HCT116 (cell line): ENCODE data around the gene SYTL4. TPM values are rescaled to one million over a fixed set of nuclear protein-coding genes. Genes with fewer than 3 reads are reported as not detected.

Experiments used
- ATAC-seq: fragments of 200-7000 bp; cut with Tn5 transposase; 2 replicates; pipeline ENCODE4 v1.9.1; 2020; ENCODE audit warnings: mild to moderate bottlenecking, moderate library complexity
- BruUV-seq: library from RNA; stranded (reverse); fragments of 400-500 nt; replicated peaks from 2 replicates; lab custom pipeline; 2021; lab: Mats Ljungman, UMichigan
- CTCF ChIA-PET: fragments of 300-600 bp; sonication (Branson Sonifier 250); formaldehyde crosslinking; loops from one replicate; lab custom pipeline; 2021; ENCODE audit warnings: antibody characterized with exemption; lab: Charles Lee
- POLR2A ChIA-PET: fragments of 300-600, 350-600 bp; sonication (Branson Sonifier 250); formaldehyde crosslinking; loops from one replicate; lab custom pipeline; 2021; ENCODE audit warnings: antibody characterized with exemption; lab: Charles Lee
- RAD21 ChIA-PET, 2 experiments: fragments of 300-600 bp; sonication (Branson Sonifier 250); formaldehyde crosslinking; loops; one replicate each; lab custom pipeline; 2023; ENCODE audit warnings: low total read pairs in 2 of 2; ENCODE audit not compliant: uncharacterized antibody in 2 of 2, unreplicated experiment in 2 of 2, low non-redundant PET in 1 of 2; lab: Charles Lee
- DNase-seq: peaks from one replicate; pipeline ENCODE4 v3.0.0-alpha.2; 2010; ENCODE audit warnings: low read depth, low spot score
- H2AFZ ChIP-seq: fragments of 200-600 bp; shearing (Covaris generic), sonication (generic); 2 replicates; pipeline ENCODE4 v1.6.1; 2017; ENCODE audit warnings: low read depth, mixed run types, mixed read lengths, antibody characterized with exemption, low read length; ENCODE audit not compliant: poor library complexity, severe bottlenecking
- H3K27ac ChIP-seq: 2 replicates; pipeline ENCODE4 v1.5.1; 2012; ENCODE audit warnings: low read depth, low read length
- H3K27me3 ChIP-seq: fragments of 200-600 bp; sonication (generic); 2 replicates; pipeline ENCODE4 v1.6.1; 2016; ENCODE audit warnings: mixed run types, low read length, mixed read lengths; ENCODE audit not compliant: insufficient read depth
- H3K36me3 ChIP-seq, 2 experiments: fragments of 200-500 bp in 1 of 2; fragments of 200-600 bp in 1 of 2; sonication (Bioruptor generic) in 1 of 2; sonication (generic) in 1 of 2; 2 replicates each; pipeline versions ENCODE4 v1.5.1 to v1.6.1; 2014 to 2016; ENCODE audit warnings: low read length in 2 of 2, inconsistent platforms in 1 of 2, mixed read lengths in 1 of 2, mixed run types in 1 of 2; ENCODE audit not compliant: insufficient read depth in 2 of 2, control insufficient read depth in 1 of 2
- H3K4me1 ChIP-seq, 2 experiments: fragments of 200-600 bp in 1 of 2; sonication (generic) in 1 of 2; 2 replicates each; pipeline versions ENCODE4 v1.5.1 to v1.6.1; 2012 to 2017; ENCODE audit warnings: low read length in 2 of 2, inconsistent platforms in 1 of 2, mild to moderate bottlenecking in 1 of 2, mixed read lengths in 1 of 2, mixed run types in 1 of 2, moderate library complexity in 1 of 2; ENCODE audit not compliant: insufficient read depth in 2 of 2, control insufficient read depth in 1 of 2
- H3K4me2 ChIP-seq: fragments of 200-600 bp; sonication (generic); 2 replicates; pipeline ENCODE4 v1.6.1; 2017; ENCODE audit warnings: mixed run types, low read length, mixed read lengths
- H3K4me3 ChIP-seq, 2 experiments: fragments of 200-600 bp in 1 of 2; sonication (generic) in 1 of 2; replicated peaks in 1 of 2; 2 replicates each; pipeline ENCODE4 v1.5.1; 2011 to 2016; ENCODE audit warnings: low read length in 2 of 2, control low read depth in 1 of 2, low read depth in 1 of 2, mild to moderate bottlenecking in 1 of 2, mixed read lengths in 1 of 2, mixed run types in 1 of 2
- H3K79me2 ChIP-seq: fragments of 200-600 bp; sonication (generic); 2 replicates; pipeline ENCODE4 v1.6.1; 2017; ENCODE audit warnings: mild to moderate bottlenecking, mixed run types, low read length, moderate library complexity, mixed read lengths; ENCODE audit not compliant: insufficient read depth
- H3K9ac ChIP-seq: fragments of 200-600 bp; sonication (generic); 2 replicates; pipeline ENCODE4 v1.6.1; 2016; ENCODE audit warnings: low read length, mixed read lengths
- H3K9me2 ChIP-seq: fragments of 200-600 bp; sonication (generic), shearing (Covaris generic); 2 replicates; pipeline ENCODE4 v1.6.1; 2017; ENCODE audit warnings: mixed run types, mild to moderate bottlenecking, moderate library complexity; ENCODE audit not compliant: insufficient read depth
- H3K9me3 ChIP-seq, 2 experiments: fragments of 200-500 bp in 1 of 2; fragments of 200-600 bp in 1 of 2; sonication (Bioruptor generic) in 1 of 2; sonication (generic) in 1 of 2; 2 replicates each; pipeline ENCODE4 v1.6.1; 2014 to 2017; ENCODE audit warnings: low read length in 2 of 2, mixed read lengths in 2 of 2, inconsistent platforms in 1 of 2, low read depth in 1 of 2, mild to moderate bottlenecking in 1 of 2, mixed run types in 1 of 2, moderate library complexity in 1 of 2; ENCODE audit not compliant: control insufficient read depth in 1 of 2, insufficient read depth in 1 of 2
- H4K20me1 ChIP-seq: fragments of 200-600 bp; sonication (generic), shearing (Covaris generic); 2 replicates; pipeline ENCODE4 v1.6.1; 2017; ENCODE audit warnings: mixed run types, mild to moderate bottlenecking, moderate library complexity; ENCODE audit not compliant: insufficient read depth
- ATF3 ChIP-seq: IDR thresholded peaks from 2 replicates; pipeline ENCODE4 v1.6.1; 2012
- CBX3 ChIP-seq: IDR thresholded peaks from 2 replicates; pipeline ENCODE4 v1.6.1; 2012; ENCODE audit warnings: low read depth
- CEBPB ChIP-seq: IDR thresholded peaks from 2 replicates; pipeline ENCODE4 v1.6.1; 2012; ENCODE audit warnings: low read depth
- EGR1 ChIP-seq: IDR thresholded peaks from 2 replicates; pipeline ENCODE4 v1.6.1; 2012; ENCODE audit warnings: low read depth
- ELF1 ChIP-seq: IDR thresholded peaks from 2 replicates; pipeline ENCODE4 v1.6.1; 2012; ENCODE audit warnings: low read depth, borderline replicate concordance
- EZH2 ChIP-seq: fragments of 200-600 bp; sonication (generic); IDR thresholded peaks from 2 replicates; pipeline ENCODE4 v1.6.1; 2017; ENCODE audit warnings: antibody characterized with exemption, mixed run types
- EZH2phosphoT487 ChIP-seq: fragments of 200-600 bp; IDR thresholded peaks from 2 replicates; pipeline ENCODE4 v1.6.1; 2018; ENCODE audit warnings: antibody characterized with exemption, borderline replicate concordance
- FOSL1 ChIP-seq: IDR thresholded peaks from 2 replicates; pipeline ENCODE4 v1.6.1; 2012; ENCODE audit warnings: low read depth
- JUND ChIP-seq: IDR thresholded peaks from 2 replicates; pipeline ENCODE4 v1.6.1; 2012
- MAX ChIP-seq: IDR thresholded peaks from 2 replicates; pipeline ENCODE4 v1.6.1; 2012
- POLR2A ChIP-seq: IDR thresholded peaks from 2 replicates; pipeline ENCODE4 v1.7.0; 2011; ENCODE audit warnings: borderline replicate concordance; ENCODE audit not compliant: insufficient read depth, insufficient read length; ENCODE audit errors: extremely low read depth
- POLR2AphosphoS5 ChIP-seq: IDR thresholded peaks from 2 replicates; pipeline ENCODE4 v1.6.1; 2011; ENCODE audit warnings: mild to moderate bottlenecking, low read depth, low read length, moderate library complexity
- REST ChIP-seq: IDR thresholded peaks from 2 replicates; pipeline ENCODE4 v1.6.1; 2012; ENCODE audit warnings: low read depth
- SP1 ChIP-seq: IDR thresholded peaks from 2 replicates; pipeline ENCODE4 v1.6.1; 2012; ENCODE audit warnings: low read depth
- SRF ChIP-seq: IDR thresholded peaks from 2 replicates; pipeline ENCODE4 v1.6.1; 2012; ENCODE audit warnings: low read depth
- TCF7L2 ChIP-seq: IDR thresholded peaks from 2 replicates; pipeline ENCODE4 v1.7.0; 2011; ENCODE audit warnings: borderline replicate concordance, inconsistent platforms; ENCODE audit not compliant: insufficient read depth, insufficient read length; ENCODE audit errors: extremely low read depth
- YY1 ChIP-seq: IDR thresholded peaks from 2 replicates; pipeline ENCODE4 v1.6.1; 2011; ENCODE audit warnings: low read length, low read depth, moderate library complexity, mild to moderate bottlenecking; ENCODE audit not compliant: insufficient replicate concordance; ENCODE audit errors: extremely low read depth
- ZBTB33 ChIP-seq: IDR thresholded peaks from 2 replicates; pipeline ENCODE4 v1.6.1; 2011; ENCODE audit warnings: mild to moderate bottlenecking, low read length, moderate library complexity; ENCODE audit not compliant: insufficient replicate concordance; ENCODE audit errors: extremely low read depth
- ZFX ChIP-seq: fragments of 450-650 bp; IDR thresholded peaks from 2 replicates; pipeline ENCODE4 v1.6.1; 2017
- intact Hi-C: fragments of 100-400 bp; cut with micrococcal nuclease; formaldehyde crosslinking; loops from 2 replicates; pipeline ENCODE4 v1.10.0; 2022
- total RNA-seq: library from RNA; stranded (reverse); gene quantifications from one replicate; pipeline ENCODE4 v1.2.1, GENCODE V29; 2021; ENCODE audit not compliant: unreplicated experiment

The SYTL4 gene
- total RNA-seq, 1 experiment from 2014 or later, result 8.8 TPM

GRCh38 chrX:100687128-100687527, 44.8 kb downstream of the SYTL4 start:
- no peaks in the 10 kb centered on the region for H3K9me2 ChIP-seq
- RAD21 ChIA-PET, result no interaction called here
- BruUV-seq, result no TSS peak
- CTCF ChIA-PET, result interaction anchor here (4.8 kb wide), 1 partner anchor 82 kb away, joined by 43 read pairs; no protein-coding TSS in a partner anchor
- TF ChIP-seq POLR2AphosphoS5 (no peak), REST (no peak), SRF (no peak), CBX3 (no peak), FOSL1 (no peak), SP1 (no peak), EGR1 (no peak), ZBTB33 (no peak), YY1 (no peak), EZH2 (no peak), EZH2phosphoT487 (no peak), CEBPB (no peak), TCF7L2 (no peak), ELF1 (no peak), ATF3 (no peak), POLR2A (no peak), JUND (no peak), MAX (no peak), ZFX (no peak)
- POLR2A ChIA-PET, result no interaction called here
- H3K36me3 ChIP-seq, result no peaks in the 10 kb centered on the region; a peak in 1 of 4 replicates
- H3K4me3 ChIP-seq, result no peak overlapping the region
- no peaks in the 10 kb centered on the region for H3K79me2 ChIP-seq
- no peak overlapping the region for H3K4me2 ChIP-seq
- no peaks in the 10 kb centered on the region for H3K27me3 ChIP-seq
- no peaks in the 10 kb centered on the region for H3K4me1 ChIP-seq
- no peak overlapping the region for H3K27ac ChIP-seq
- no peak overlapping the region for H2AFZ ChIP-seq
- no peaks in the 10 kb centered on the region for H4K20me1 ChIP-seq
- no peaks in the 10 kb centered on the region for H3K9me3 ChIP-seq
- DNase-seq, result no peak
- no peak overlapping the region for H3K9ac ChIP-seq
- no peak for ATAC-seq
- intact Hi-C loops, result loop anchor here (5.0 to 10.0 kb wide), 2 partner anchors 520 to 598 kb away; no protein-coding TSS in a partner anchor
